ENCODE measurements around the gene ARHGEF2. TPM values are rescaled to one million over a fixed set of nuclear protein-coding genes. Genes with fewer than 3 reads are reported as not detected.

The ARHGEF2 gene
- total and polyA plus RNA-seq, 7 donors, result 25.8 to 83.9 (median 42.8) TPM

DNA sequence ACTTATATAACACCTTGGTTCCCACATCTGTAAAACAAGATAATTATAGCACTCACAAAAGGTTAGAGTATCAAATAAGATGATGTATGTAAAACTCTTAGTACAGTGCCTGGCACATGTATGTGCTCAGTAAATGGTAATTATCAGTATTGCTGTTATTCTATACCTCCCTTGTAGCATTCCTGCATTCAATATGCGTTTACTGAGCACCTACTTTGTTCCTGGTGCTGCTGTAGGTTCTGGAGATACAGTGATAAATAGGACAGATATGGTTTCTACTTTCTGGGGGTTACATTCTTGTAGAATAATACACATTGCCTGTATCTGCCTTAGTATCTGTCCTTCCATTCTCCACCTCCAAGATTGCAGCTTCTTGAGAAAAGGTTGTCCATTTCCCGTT is 43.6 kb upstream of the ARHGEF2 start:
- Histone ChIP-seq H3K9me3 (no peaks in the 10 kb centered on the region), H3K36me3 (peaks cover 0 to 19% (median under 1%) of the 10 kb centered on the region in 4 donors), H3K4me1 (peaks cover 0 to 18% (median 17%) of the 10 kb centered on the region in 4 donors), H3K27ac (no peak overlapping the region), H3K27me3 (no peaks in the 10 kb centered on the region), H3K4me3 (no peak overlapping the region)
- no peak for DNase-seq
- intact Hi-C loops (cut with DNase I), result loop anchor here (2.0 kb wide), 1 partner anchor 33 kb away; the partner anchor contains the start of gene LAMTOR2
- TF ChIP-seq EP300 (IDR thresholded peaks at IDR 0.05), result no peak
- TF ChIP-seq, protein P1, sequence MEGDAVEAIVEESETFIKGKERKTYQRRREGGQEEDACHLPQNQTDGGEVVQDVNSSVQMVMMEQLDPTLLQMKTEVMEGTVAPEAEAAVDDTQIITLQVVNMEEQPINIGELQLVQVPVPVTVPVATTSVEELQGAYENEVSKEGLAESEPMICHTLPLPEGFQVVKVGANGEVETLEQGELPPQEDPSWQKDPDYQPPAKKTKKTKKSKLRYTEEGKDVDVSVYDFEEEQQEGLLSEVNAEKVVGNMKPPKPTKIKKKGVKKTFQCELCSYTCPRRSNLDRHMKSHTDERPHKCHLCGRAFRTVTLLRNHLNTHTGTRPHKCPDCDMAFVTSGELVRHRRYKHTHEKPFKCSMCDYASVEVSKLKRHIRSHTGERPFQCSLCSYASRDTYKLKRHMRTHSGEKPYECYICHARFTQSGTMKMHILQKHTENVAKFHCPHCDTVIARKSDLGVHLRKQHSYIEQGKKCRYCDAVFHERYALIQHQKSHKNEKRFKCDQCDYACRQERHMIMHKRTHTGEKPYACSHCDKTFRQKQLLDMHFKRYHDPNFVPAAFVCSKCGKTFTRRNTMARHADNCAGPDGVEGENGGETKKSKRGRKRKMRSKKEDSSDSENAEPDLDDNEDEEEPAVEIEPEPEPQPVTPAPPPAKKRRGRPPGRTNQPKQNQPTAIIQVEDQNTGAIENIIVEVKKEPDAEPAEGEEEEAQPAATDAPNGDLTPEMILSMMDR (IDR thresholded peaks at IDR 0.05), result no peak
- TF ChIP-seq POLR2A (IDR thresholded peaks at IDR 0.05), result no peak
- no peak for TF ChIP-seq POLR2AphosphoS5 (IDR thresholded peaks at IDR 0.05)
- 68 to 82% methylated on average over 2 of the region's 2 CpGs for WGBS, 2 donors

DNA sequence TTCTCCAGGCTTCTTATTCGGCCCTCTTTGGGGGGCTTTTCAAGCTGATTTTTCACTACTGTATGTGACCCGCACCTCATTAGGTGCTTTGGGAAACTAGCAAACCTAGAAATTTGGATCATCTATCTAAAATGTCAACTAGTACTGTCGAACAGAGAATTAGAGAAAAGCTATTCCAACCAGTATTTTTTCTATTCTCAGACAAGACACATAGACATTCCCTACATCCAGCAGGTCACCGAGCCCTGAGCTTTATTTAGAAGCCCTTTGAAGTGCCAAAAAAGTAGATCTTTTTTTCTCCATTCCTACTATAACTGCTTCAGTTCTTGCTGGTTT is 42.7 kb upstream of the ARHGEF2 start:
- peak overlapping the region; percentile 86 to 96 (median 91) for H3K27ac ChIP-seq
- intact Hi-C loops (cut with DNase I), result no loop called here
- H3K27me3 ChIP-seq, result no peaks in the 10 kb centered on the region
- H3K9me3 ChIP-seq, result no peaks in the 10 kb centered on the region
- peak overlapping the region; percentile 72 to 100 (median 90) for H3K4me3 ChIP-seq
- peaks cover 0 to 28% (median 7%) of the 10 kb centered on the region in 4 donors for H3K36me3 ChIP-seq
- DNase-seq, result no peak
- peaks cover 0 to 18% (median 17%) of the 10 kb centered on the region in 4 donors for H3K4me1 ChIP-seq
- TF ChIP-seq EP300 (IDR thresholded peaks at IDR 0.05), result no peak
- TF ChIP-seq, protein P1 (IDR thresholded peaks at IDR 0.05), result no peak
- TF ChIP-seq POLR2A (IDR thresholded peaks at IDR 0.05), result no peak
- TF ChIP-seq POLR2AphosphoS5 (IDR thresholded peaks at IDR 0.05), result no peak
- WGBS, 2 donors, result 5 to 9% methylated on average over 4 of the region's 4 CpGs

DNA sequence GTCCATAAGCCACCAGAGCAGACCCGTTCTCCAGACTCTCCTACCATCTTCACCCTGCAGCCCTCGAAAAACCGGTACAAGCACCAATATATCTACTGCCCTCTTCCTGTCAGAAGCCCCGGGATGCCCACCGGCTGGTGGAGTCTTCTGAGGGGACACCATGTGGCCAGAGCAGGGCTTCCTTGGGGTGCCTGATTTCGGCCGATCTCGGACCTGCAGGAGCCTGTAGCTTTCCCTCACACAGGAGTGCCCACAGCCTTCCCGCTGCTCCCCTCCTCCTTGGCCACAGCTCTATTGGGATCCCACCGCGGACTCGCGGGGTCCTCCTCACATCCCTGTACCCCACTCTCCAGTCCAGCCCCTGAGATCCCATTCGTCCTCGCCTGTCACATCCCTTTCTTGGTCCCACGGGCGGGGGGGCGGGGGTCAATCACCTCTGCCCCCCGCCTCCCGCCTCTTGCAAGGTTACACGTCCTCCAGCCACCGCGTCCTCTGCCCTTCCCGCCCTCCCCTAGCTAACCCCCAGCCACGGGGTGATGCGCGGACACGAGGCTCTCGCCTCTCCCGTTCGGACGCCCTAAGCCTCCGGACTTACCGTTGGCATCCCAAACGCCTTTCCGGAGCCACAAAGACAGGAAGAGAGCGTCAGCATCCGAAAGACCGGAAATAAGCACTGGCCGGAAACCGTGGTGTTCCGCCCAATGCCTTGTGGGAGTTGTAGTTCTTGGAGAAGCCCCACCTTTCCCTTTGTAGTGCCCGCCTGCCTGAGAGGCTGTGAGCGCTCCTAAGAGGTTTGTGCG is 42.1 kb upstream of the ARHGEF2 start, which contains the start of gene SSR2:
Gene SSR2, minus strand, starts transcription at position 659 of the 800 bp plus-strand sequence. CDS start 784 bp downstream, outside the sequence.
- intact Hi-C loops (cut with DNase I), result no loop called here
- Histone ChIP-seq H3K27ac (peak within 1 kb of the TSS; percentile 86 to 96 (median 91)), H3K27me3 (no peaks in the 10 kb centered on the region), H3K36me3 (peaks cover 0 to 34% (median 8%) of the 10 kb centered on the region in 4 donors), H3K4me3 (peak within 1 kb of the TSS; percentile 72 to 100 (median 90)), H3K4me1 (peaks cover 0 to 18% (median 17%) of the 10 kb centered on the region in 4 donors), H3K9me3 (no peaks in the 10 kb centered on the region)
- TF ChIP-seq EP300 (IDR thresholded peaks at IDR 0.05), result peak in 1 of 4 donors; percentile 38
- TF ChIP-seq, protein P1 (IDR thresholded peaks at IDR 0.05), result no peak
- peak; percentile 66 to 83 (median 76) for TF ChIP-seq POLR2AphosphoS5 (IDR thresholded peaks at IDR 0.05)
- no peak for TF ChIP-seq POLR2A (IDR thresholded peaks at IDR 0.05)
- 0% methylated on average over 45 of the region's 45 CpGs for WGBS, 2 donors
- peak; percentile 95 for DNase-seq

DNA sequence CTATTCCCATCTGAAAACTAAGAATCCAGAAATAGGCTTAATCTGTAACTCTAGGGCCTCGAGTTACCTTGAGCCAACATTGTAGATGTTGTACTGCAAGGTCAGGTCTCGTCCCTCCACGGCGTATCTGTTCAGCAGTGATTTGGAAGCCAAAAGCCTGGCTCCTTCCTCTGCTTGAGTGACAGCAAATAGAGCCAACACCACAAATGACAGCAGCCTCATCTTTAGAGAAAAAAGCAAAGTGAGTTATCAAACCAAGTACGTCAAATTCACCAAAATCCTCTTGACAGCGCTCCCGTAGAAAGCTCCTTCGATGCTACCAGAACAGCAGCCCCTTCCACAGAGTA is 41.6 kb upstream of the ARHGEF2 start:
- no peaks in the 10 kb centered on the region for H3K9me3 ChIP-seq
- H3K36me3 ChIP-seq, result peaks cover 0 to 38% (median 10%) of the 10 kb centered on the region in 4 donors
- no peaks in the 10 kb centered on the region for H3K27me3 ChIP-seq
- H3K4me3 ChIP-seq, result peak overlapping the region; percentile 72 to 100 (median 90)
- no peak for DNase-seq
- peak overlapping the region in 3 of 4 donors; percentile 90 to 96 (median 92) for H3K27ac ChIP-seq
- H3K4me1 ChIP-seq, result peaks cover 0 to 18% (median 17%) of the 10 kb centered on the region in 4 donors
- TF ChIP-seq POLR2A (IDR thresholded peaks at IDR 0.05), result no peak
- TF ChIP-seq POLR2AphosphoS5 (IDR thresholded peaks at IDR 0.05), result no peak
- TF ChIP-seq EP300 (IDR thresholded peaks at IDR 0.05), result no peak
- TF ChIP-seq, protein P1 (IDR thresholded peaks at IDR 0.05), result no peak
- intact Hi-C loops (cut with DNase I), result no loop called here
- 53 to 65% methylated on average over 8 of the region's 8 CpGs for WGBS, 2 donors
